GM23338 (cell line): Measurements from ENCODE around the gene C22orf23. TPM values are rescaled to one million over a fixed set of nuclear protein-coding genes. Genes with fewer than 3 reads are reported as not detected.
A peak's percentile ranks its signal among the peaks of the same experiment; 100 is the strongest.

Experiments
- ATAC-seq: fragments of 200-7000 bp; cut with Tn5 transposase; 3 replicates; pipeline ENCODE4 v1.9.1; 2020
- DNase-seq: peaks from one replicate; pipeline ENCODE4 v3.0.0-alpha.2; 2015; ENCODE audit warnings: low spot score
- H2AFZ ChIP-seq: fragments of 200-600 bp; sonication (generic); 2 replicates; pipeline ENCODE4 v1.8.0; 2016; ENCODE audit warnings: antibody characterized with exemption, mild to moderate bottlenecking, moderate library complexity
- H3F3A ChIP-seq: fragments of 200-600 bp; sonication (generic); replicated peaks from 2 replicates; pipeline ENCODE4 v1.8.0; 2017; ENCODE audit warnings: antibody characterized with exemption, mixed run types, low read depth
- H3K27ac ChIP-seq: fragments of 200-600 bp; sonication (generic); 2 replicates; pipeline ENCODE4 v1.6.1; 2016; ENCODE audit warnings: low read depth
- H3K27me3 ChIP-seq: fragments of 200-600 bp; sonication (generic); 2 replicates; pipeline ENCODE4 v1.8.0; 2016; ENCODE audit warnings: mild to moderate bottlenecking, mixed run types, moderate library complexity; ENCODE audit not compliant: insufficient read depth
- H3K36me3 ChIP-seq: fragments of 200-600 bp; sonication (generic); 2 replicates; pipeline ENCODE4 v1.8.0; 2016; ENCODE audit warnings: mild to moderate bottlenecking; ENCODE audit not compliant: insufficient read depth
- H3K4me1 ChIP-seq: fragments of 200-600 bp; sonication (generic); 2 replicates; pipeline ENCODE4 v1.8.0; 2016; ENCODE audit warnings: mild to moderate bottlenecking, moderate library complexity; ENCODE audit not compliant: insufficient read depth
- H3K4me2 ChIP-seq: fragments of 200-600 bp; sonication (generic); 2 replicates; pipeline ENCODE4 v1.7.1; 2017; ENCODE audit warnings: mixed run types
- H3K4me3 ChIP-seq: fragments of 200-600 bp; sonication (generic); 2 replicates; pipeline ENCODE4 v1.6.1; 2016; ENCODE audit warnings: mixed run types
- H3K79me2 ChIP-seq: fragments of 200-600 bp; sonication (generic); replicated peaks from 2 replicates; pipeline ENCODE4 v1.8.0; 2017; ENCODE audit warnings: mild to moderate bottlenecking; ENCODE audit not compliant: insufficient read depth
- H3K9me2 ChIP-seq: fragments of 200-600 bp; sonication (generic); 2 replicates; pipeline ENCODE4 v1.8.0; 2017; ENCODE audit not compliant: insufficient read depth
- H4K20me1 ChIP-seq: fragments of 200-600 bp; sonication (generic); replicated peaks from 2 replicates; pipeline ENCODE4 v1.8.0; 2017; ENCODE audit warnings: mild to moderate bottlenecking; ENCODE audit not compliant: insufficient read depth
- H3K27ac Mint-ChIP-seq: 2 replicates; pipeline ENCODE4 v1.8.0; 2020; ENCODE audit warnings: inconsistent platforms, mild to moderate bottlenecking, moderate library complexity, mixed read lengths
- H3K27me3 Mint-ChIP-seq: 3 replicates; pipeline ENCODE4 v1.8.0; 2022; ENCODE audit warnings: low read depth, mild to moderate bottlenecking, moderate library complexity, mixed read lengths, inconsistent platforms; ENCODE audit not compliant: insufficient read depth, poor library complexity
- H3K36me3 Mint-ChIP-seq: 3 replicates; pipeline ENCODE4 v1.8.0; 2021; ENCODE audit warnings: low read depth, mild to moderate bottlenecking, inconsistent platforms, moderate library complexity, mixed read lengths
- H3K4me1 Mint-ChIP-seq: 3 replicates; pipeline ENCODE4 v1.8.0; 2020; ENCODE audit warnings: mild to moderate bottlenecking, inconsistent platforms, mixed read lengths
- H3K4me3 Mint-ChIP-seq: 3 replicates; pipeline ENCODE4 v1.8.0; 2021; ENCODE audit warnings: moderate library complexity, mild to moderate bottlenecking, inconsistent platforms, mixed read lengths
- H3K9me3 Mint-ChIP-seq: 3 replicates; pipeline ENCODE4 v1.8.0; 2020; ENCODE audit warnings: moderate library complexity, mild to moderate bottlenecking, inconsistent platforms, mixed read lengths
- CREB1 ChIP-seq: fragments of 250-450 bp; sonication (Bioruptor Pico); IDR thresholded peaks from 2 replicates; pipeline ENCODE4 v1.5.0; 2020; ENCODE audit warnings: low read depth, mild to moderate bottlenecking, moderate library complexity
- EZH2 ChIP-seq: fragments of 200-600 bp; sonication (generic); IDR thresholded peaks from one replicate; pipeline ENCODE4 v1.8.0; 2017; ENCODE audit warnings: antibody characterized with exemption, mild to moderate bottlenecking, low read depth; ENCODE audit not compliant: unreplicated experiment
- EZH2phosphoT487 ChIP-seq: fragments of 200-600 bp; sonication (generic); IDR thresholded peaks from one replicate; pipeline ENCODE4 v1.8.1; 2018; ENCODE audit warnings: antibody characterized with exemption; ENCODE audit not compliant: unreplicated experiment
- JUNB ChIP-seq: IDR thresholded peaks from one replicate; pipeline ENCODE4 v1.6.1; 2016; ENCODE audit warnings: antibody characterized with exemption; ENCODE audit not compliant: unreplicated experiment
- NANOG ChIP-seq: IDR thresholded peaks from 2 replicates; pipeline ENCODE4 v1.6.1; 2016; ENCODE audit warnings: antibody characterized with exemption, borderline replicate concordance
- POLR2AphosphoS5 ChIP-seq: IDR thresholded peaks from 2 replicates; pipeline ENCODE4 v1.6.1; 2016; ENCODE audit warnings: antibody characterized with exemption, low read depth
- STAT1 ChIP-seq: IDR thresholded peaks from one replicate; pipeline ENCODE4 v1.6.1; 2016; ENCODE audit warnings: antibody characterized with exemption; ENCODE audit not compliant: unreplicated experiment
- ZNF114 ChIP-seq: fragments of 250-450 bp; sonication (Bioruptor Pico); IDR thresholded peaks from 2 replicates; pipeline ENCODE4 v1.5.0; 2020; ENCODE audit warnings: mild to moderate bottlenecking, moderate library complexity
- ZNF331 ChIP-seq: fragments of 250-450 bp; sonication (Bioruptor Pico); IDR thresholded peaks from 2 replicates; pipeline ENCODE4 v1.5.0; 2020; ENCODE audit warnings: low read depth, mild to moderate bottlenecking, moderate library complexity
- polyA plus RNA-seq: library from polyadenylated mRNA; unstranded; fragments of >200 nt; fragmentation: Nextera tagmentation; extraction: Ambion mirVana; gene quantifications from 2 replicates; pipeline ENCODE4 v1.2.1, GENCODE V29; 2016
- total RNA-seq: library from RNA; depleted of rRNA; stranded (reverse); fragments of >200 nt; shearing (Covaris generic); gene quantifications from 2 replicates; pipeline ENCODE4 v1.2.3, GENCODE V29; 2014
- TF ChIP-seq, protein P1 (sequence below): fragments of 250-450 bp; sonication (Bioruptor Pico); IDR thresholded peaks from 2 replicates; pipeline ENCODE4 v1.5.0; 2020; ENCODE audit warnings: mild to moderate bottlenecking, moderate library complexity
- TF ChIP-seq, protein P2 (sequence below): IDR thresholded peaks from one replicate; pipeline ENCODE4 v1.6.1; 2018; ENCODE audit warnings: antibody characterized with exemption; ENCODE audit not compliant: unreplicated experiment
- TF ChIP-seq, protein P3 (sequence below): IDR thresholded peaks from 2 replicates; pipeline ENCODE4 v1.6.1; 2016; ENCODE audit warnings: antibody characterized with exemption
- TF ChIP-seq, protein P4 (sequence below), 2 experiments: fragments of 200-600 bp in 1 of 2; sonication (generic) in 1 of 2; conservative IDR thresholded peaks; 2 replicates each; pipeline versions ENCODE4 v1.5.1 to v1.6.1; 2016 to 2017; ENCODE audit warnings: antibody characterized with exemption in 2 of 2, low read depth in 2 of 2, mild to moderate bottlenecking in 2 of 2, moderate library complexity in 1 of 2

C22orf23 gene
- total and polyA plus RNA-seq, 2 experiments from 2014 or later: 0.38 TPM; not detected in 1

DNA sequence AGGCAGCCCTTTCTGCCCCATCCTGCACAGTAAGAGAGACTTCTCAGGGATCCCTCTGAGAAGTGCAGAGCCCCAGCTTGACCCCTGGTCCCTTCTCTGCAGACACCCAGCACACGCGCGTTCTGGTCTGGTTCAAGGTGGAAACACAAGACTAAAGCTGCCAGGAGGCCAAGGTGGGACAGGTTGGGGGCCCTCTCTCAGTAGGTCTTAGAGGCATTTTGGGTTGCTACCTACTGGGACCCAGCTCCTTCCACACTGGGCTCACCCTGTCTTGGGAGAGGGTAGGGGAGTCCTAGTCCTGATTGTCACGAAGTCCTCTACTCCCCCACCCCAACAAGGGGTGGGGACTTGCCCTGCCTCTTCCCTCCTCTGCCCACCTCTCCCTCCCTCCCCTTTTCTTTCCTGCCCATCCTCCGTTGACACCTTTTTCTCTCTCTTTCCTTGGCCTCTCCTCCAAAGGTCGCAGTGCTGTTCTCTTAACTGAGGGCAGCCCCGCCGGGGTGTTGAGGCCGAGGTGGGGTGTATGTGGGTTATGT lies 31.7 kb upstream of the C22orf23 start:
- Histone ChIP-seq H3K4me1 (peaks cover 10% of the 10 kb centered on the region), H3K27me3 (peaks cover 25% of the 10 kb centered on the region), H3K79me2 (no peaks in the 10 kb centered on the region), H3K4me2 (no peak overlapping the region), H3K9me2 (no peaks in the 10 kb centered on the region), H2AFZ (no peak overlapping the region), H3K27ac (no peak overlapping the region), H4K20me1 (no peaks in the 10 kb centered on the region; the same call in 1 of the 2 replicates), H3F3A (no peaks in the 10 kb centered on the region), H3K36me3 (no peaks in the 10 kb centered on the region), H3K4me3 (no peak overlapping the region)
- H3K4me3 Mint-ChIP-seq: peak overlapping the region; percentile 29; the same call in 1 of the 3 replicates
- TF ChIP-seq CREB1 (CRISPR knock-in tag): no peak
- no peak for TF ChIP-seq ZNF331
- TF ChIP-seq EZH2: no peak
- TF ChIP-seq, protein P1, sequence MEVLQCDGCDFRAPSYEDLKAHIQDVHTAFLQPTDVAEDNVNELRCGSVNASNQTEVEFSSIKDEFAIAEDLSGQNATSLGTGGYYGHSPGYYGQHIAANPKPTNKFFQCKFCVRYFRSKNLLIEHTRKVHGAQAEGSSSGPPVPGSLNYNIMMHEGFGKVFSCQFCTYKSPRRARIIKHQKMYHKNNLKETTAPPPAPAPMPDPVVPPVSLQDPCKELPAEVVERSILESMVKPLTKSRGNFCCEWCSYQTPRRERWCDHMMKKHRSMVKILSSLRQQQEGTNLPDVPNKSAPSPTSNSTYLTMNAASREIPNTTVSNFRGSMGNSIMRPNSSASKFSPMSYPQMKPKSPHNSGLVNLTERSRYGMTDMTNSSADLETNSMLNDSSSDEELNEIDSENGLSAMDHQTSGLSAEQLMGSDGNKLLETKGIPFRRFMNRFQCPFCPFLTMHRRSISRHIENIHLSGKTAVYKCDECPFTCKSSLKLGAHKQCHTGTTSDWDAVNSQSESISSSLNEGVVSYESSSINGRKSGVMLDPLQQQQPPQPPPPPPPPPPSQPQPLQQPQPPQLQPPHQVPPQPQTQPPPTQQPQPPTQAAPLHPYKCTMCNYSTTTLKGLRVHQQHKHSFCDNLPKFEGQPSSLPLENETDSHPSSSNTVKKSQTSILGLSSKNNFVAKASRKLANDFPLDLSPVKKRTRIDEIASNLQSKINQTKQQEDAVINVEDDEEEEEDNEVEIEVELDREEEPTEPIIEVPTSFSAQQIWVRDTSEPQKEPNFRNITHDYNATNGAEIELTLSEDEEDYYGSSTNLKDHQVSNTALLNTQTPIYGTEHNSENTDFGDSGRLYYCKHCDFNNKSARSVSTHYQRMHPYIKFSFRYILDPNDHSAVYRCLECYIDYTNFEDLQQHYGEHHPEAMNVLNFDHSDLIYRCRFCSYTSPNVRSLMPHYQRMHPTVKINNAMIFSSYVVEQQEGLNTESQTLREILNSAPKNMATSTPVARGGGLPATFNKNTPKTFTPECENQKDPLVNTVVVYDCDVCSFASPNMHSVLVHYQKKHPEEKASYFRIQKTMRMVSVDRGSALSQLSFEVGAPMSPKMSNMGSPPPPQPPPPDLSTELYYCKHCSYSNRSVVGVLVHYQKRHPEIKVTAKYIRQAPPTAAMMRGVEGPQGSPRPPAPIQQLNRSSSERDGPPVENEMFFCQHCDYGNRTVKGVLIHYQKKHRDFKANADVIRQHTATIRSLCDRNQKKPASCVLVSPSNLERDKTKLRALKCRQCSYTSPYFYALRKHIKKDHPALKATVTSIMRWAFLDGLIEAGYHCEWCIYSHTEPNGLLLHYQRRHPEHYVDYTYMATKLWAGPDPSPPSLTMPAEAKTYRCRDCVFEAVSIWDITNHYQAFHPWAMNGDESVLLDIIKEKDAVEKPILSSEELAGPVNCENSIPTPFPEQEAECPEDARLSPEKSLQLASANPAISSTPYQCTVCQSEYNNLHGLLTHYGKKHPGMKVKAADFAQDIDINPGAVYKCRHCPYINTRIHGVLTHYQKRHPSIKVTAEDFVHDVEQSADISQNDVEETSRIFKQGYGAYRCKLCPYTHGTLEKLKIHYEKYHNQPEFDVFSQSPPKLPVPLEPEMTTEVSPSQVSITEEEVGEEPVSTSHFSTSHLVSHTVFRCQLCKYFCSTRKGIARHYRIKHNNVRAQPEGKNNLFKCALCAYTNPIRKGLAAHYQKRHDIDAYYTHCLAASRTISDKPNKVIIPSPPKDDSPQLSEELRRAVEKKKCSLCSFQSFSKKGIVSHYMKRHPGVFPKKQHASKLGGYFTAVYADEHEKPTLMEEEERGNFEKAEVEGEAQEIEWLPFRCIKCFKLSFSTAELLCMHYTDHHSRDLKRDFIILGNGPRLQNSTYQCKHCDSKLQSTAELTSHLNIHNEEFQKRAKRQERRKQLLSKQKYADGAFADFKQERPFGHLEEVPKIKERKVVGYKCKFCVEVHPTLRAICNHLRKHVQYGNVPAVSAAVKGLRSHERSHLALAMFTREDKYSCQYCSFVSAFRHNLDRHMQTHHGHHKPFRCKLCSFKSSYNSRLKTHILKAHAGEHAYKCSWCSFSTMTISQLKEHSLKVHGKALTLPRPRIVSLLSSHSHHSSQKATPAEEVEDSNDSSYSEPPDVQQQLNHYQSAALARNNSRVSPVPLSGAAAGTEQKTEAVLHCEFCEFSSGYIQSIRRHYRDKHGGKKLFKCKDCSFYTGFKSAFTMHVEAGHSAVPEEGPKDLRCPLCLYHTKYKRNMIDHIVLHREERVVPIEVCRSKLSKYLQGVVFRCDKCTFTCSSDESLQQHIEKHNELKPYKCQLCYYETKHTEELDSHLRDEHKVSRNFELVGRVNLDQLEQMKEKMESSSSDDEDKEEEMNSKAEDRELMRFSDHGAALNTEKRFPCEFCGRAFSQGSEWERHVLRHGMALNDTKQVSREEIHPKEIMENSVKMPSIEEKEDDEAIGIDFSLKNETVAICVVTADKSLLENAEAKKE (CRISPR knock-in tag): no peak
- no peak for TF ChIP-seq POLR2AphosphoS5
- TF ChIP-seq, protein P2, sequence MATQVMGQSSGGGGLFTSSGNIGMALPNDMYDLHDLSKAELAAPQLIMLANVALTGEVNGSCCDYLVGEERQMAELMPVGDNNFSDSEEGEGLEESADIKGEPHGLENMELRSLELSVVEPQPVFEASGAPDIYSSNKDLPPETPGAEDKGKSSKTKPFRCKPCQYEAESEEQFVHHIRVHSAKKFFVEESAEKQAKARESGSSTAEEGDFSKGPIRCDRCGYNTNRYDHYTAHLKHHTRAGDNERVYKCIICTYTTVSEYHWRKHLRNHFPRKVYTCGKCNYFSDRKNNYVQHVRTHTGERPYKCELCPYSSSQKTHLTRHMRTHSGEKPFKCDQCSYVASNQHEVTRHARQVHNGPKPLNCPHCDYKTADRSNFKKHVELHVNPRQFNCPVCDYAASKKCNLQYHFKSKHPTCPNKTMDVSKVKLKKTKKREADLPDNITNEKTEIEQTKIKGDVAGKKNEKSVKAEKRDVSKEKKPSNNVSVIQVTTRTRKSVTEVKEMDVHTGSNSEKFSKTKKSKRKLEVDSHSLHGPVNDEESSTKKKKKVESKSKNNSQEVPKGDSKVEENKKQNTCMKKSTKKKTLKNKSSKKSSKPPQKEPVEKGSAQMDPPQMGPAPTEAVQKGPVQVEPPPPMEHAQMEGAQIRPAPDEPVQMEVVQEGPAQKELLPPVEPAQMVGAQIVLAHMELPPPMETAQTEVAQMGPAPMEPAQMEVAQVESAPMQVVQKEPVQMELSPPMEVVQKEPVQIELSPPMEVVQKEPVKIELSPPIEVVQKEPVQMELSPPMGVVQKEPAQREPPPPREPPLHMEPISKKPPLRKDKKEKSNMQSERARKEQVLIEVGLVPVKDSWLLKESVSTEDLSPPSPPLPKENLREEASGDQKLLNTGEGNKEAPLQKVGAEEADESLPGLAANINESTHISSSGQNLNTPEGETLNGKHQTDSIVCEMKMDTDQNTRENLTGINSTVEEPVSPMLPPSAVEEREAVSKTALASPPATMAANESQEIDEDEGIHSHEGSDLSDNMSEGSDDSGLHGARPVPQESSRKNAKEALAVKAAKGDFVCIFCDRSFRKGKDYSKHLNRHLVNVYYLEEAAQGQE: no peak
- TF ChIP-seq NANOG: no peak
- TF ChIP-seq, protein P3, sequence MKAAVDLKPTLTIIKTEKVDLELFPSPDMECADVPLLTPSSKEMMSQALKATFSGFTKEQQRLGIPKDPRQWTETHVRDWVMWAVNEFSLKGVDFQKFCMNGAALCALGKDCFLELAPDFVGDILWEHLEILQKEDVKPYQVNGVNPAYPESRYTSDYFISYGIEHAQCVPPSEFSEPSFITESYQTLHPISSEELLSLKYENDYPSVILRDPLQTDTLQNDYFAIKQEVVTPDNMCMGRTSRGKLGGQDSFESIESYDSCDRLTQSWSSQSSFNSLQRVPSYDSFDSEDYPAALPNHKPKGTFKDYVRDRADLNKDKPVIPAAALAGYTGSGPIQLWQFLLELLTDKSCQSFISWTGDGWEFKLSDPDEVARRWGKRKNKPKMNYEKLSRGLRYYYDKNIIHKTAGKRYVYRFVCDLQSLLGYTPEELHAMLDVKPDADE: no peak
- TF ChIP-seq, protein P4, sequence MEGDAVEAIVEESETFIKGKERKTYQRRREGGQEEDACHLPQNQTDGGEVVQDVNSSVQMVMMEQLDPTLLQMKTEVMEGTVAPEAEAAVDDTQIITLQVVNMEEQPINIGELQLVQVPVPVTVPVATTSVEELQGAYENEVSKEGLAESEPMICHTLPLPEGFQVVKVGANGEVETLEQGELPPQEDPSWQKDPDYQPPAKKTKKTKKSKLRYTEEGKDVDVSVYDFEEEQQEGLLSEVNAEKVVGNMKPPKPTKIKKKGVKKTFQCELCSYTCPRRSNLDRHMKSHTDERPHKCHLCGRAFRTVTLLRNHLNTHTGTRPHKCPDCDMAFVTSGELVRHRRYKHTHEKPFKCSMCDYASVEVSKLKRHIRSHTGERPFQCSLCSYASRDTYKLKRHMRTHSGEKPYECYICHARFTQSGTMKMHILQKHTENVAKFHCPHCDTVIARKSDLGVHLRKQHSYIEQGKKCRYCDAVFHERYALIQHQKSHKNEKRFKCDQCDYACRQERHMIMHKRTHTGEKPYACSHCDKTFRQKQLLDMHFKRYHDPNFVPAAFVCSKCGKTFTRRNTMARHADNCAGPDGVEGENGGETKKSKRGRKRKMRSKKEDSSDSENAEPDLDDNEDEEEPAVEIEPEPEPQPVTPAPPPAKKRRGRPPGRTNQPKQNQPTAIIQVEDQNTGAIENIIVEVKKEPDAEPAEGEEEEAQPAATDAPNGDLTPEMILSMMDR (conservative IDR thresholded peaks at IDR 0.05; ENCODE audit: low read depth in 2 of 2): no peak
- TF ChIP-seq JUNB: no peak
- TF ChIP-seq ZNF114: no peak
- TF ChIP-seq EZH2phosphoT487: no peak
- no peak for TF ChIP-seq STAT1
- peaks cover 30% of the 10 kb centered on the region for H3K27me3 Mint-ChIP-seq
- H3K9me3 Mint-ChIP-seq: no peaks in the 10 kb centered on the region
- no peak overlapping the region for H3K27ac Mint-ChIP-seq
- ATAC-seq (no peak), DNase-seq (no peak)
- H3K4me1 Mint-ChIP-seq: peaks cover 26% of the 10 kb centered on the region
- no peaks in the 10 kb centered on the region for H3K36me3 Mint-ChIP-seq
